MM.1S (cell line): ENCODE results near the gene ETNK2.

ENCODE experiments used
- CTCF ChIP-seq: fragments of 300-600 bp; sonication (generic); IDR thresholded peaks from 2 replicates; pipeline ENCODE4 v1.5.1; 2016; ENCODE audit warnings: antibody characterized with exemption, low read length, mixed read lengths
- EZH2 ChIP-seq: fragments of 300-600 bp; sonication (generic); optimal IDR thresholded peaks from 2 replicates; pipeline ENCODE3; 2017; ENCODE audit warnings: low read depth, mild to moderate bottlenecking, antibody characterized with exemption, low read length, mixed read lengths
- EZH2phosphoT487 ChIP-seq: fragments of 300-600 bp; sonication (generic); IDR thresholded peaks from 2 replicates; pipeline ENCODE4 v1.6.1; 2018; ENCODE audit warnings: antibody characterized with exemption, low read length

- TF ChIP-seq EZH2phosphoT487 = no peak
- TF ChIP-seq CTCF = no peak
- TF ChIP-seq EZH2 = no peak
Observed at GRCh38 chr1:204092632-204093420, 59.0 kb downstream of the ETNK2 start.
